ENCODE measurements around the gene RBMS3. TPM values are rescaled to one million over a fixed set of nuclear protein-coding genes. Genes with fewer than 3 reads are reported as not detected.

The RBMS3 gene
- total RNA-seq, 2 donors from 2014 or later = 31.7 to 45.1 TPM

GRCh38 chr3:29937185-29937584 lies 656.3 kb downstream of the RBMS3 start:
- H3K27me3 ChIP-seq (replicated peaks; ENCODE audit: insufficient read depth) = no peaks in the 10 kb centered on the region
- no peak for DNase-seq (ENCODE audit: low spot score)
- no peaks in the 10 kb centered on the region for H3K36me3 ChIP-seq
- no peak overlapping the region for H3K4me3 ChIP-seq
- TF ChIP-seq CTCF (IDR thresholded peaks at IDR 0.05) = no peak
- TF ChIP-seq POLR2A (IDR thresholded peaks at IDR 0.05) = no peak
- TF ChIP-seq POLR2AphosphoS5 (IDR thresholded peaks at IDR 0.05) = no peak
- intact Hi-C loops (cut with DNase I) = no loop called here
- no peak overlapping the region for H3K27ac ChIP-seq
- H3K9me3 ChIP-seq = no peaks in the 10 kb centered on the region
- no peaks in the 10 kb centered on the region for H3K4me1 ChIP-seq (replicated peaks)

- intact Hi-C loops (cut with DNase I) = no loop called here
- Histone ChIP-seq H3K27me3 (replicated peaks; ENCODE audit: insufficient read depth) (no peaks in the 10 kb centered on the region), H3K4me3 (no peak overlapping the region), H3K9me3 (no peaks in the 10 kb centered on the region), H3K4me1 (replicated peaks) (no peaks in the 10 kb centered on the region), H3K36me3 (no peaks in the 10 kb centered on the region), H3K27ac (no peak overlapping the region)
- TF ChIP-seq POLR2A (IDR thresholded peaks at IDR 0.05) (no peak), POLR2AphosphoS5 (IDR thresholded peaks at IDR 0.05) (no peak), CTCF (IDR thresholded peaks at IDR 0.05) (no peak)
- no peak for DNase-seq (ENCODE audit: low spot score)
- WGBS = 31% methylated on average over 1 of the region's 1 CpG
Measured at GRCh38 chr3:29940759-29941323, 660.0 kb downstream of the RBMS3 start.

GRCh38 chr3:29942297-29942696 lies 661.4 kb downstream of the RBMS3 start:
- no peaks in the 10 kb centered on the region for H3K36me3 ChIP-seq
- WGBS = 83% methylated on average over 1 of the region's 1 CpG

GRCh38 chr3:29949131-29949530 lies 668.3 kb downstream of the RBMS3 start:
- H3K4me3 ChIP-seq = no peak overlapping the region
- intact Hi-C loops (cut with DNase I) = no loop called here
- H3K36me3 ChIP-seq = no peaks in the 10 kb centered on the region
- H3K27ac ChIP-seq = no peak overlapping the region
- H3K9me3 ChIP-seq = no peaks in the 10 kb centered on the region
- no peak for TF ChIP-seq POLR2A (IDR thresholded peaks at IDR 0.05)
- no peak for TF ChIP-seq POLR2AphosphoS5 (IDR thresholded peaks at IDR 0.05)
- no peak for TF ChIP-seq CTCF (IDR thresholded peaks at IDR 0.05)
- no peaks in the 10 kb centered on the region for H3K27me3 ChIP-seq (replicated peaks; ENCODE audit: insufficient read depth)
- no peak for DNase-seq (ENCODE audit: low spot score)
- H3K4me1 ChIP-seq (replicated peaks) = no peaks in the 10 kb centered on the region
- 43% methylated on average over 1 of the region's 1 CpG for WGBS

More at GRCh38 chr3:29942297-29942696, 661.4 kb downstream of the RBMS3 start:
- TF ChIP-seq POLR2A (IDR thresholded peaks at IDR 0.05) = no peak
- TF ChIP-seq POLR2AphosphoS5 (IDR thresholded peaks at IDR 0.05) = no peak
- TF ChIP-seq CTCF (IDR thresholded peaks at IDR 0.05) = no peak
- H3K4me3 ChIP-seq = no peak overlapping the region
- DNase-seq (ENCODE audit: low spot score) = no peak
- no peaks in the 10 kb centered on the region for H3K4me1 ChIP-seq (replicated peaks)
- H3K27me3 ChIP-seq (replicated peaks; ENCODE audit: insufficient read depth) = no peaks in the 10 kb centered on the region
- no peaks in the 10 kb centered on the region for H3K9me3 ChIP-seq
- H3K27ac ChIP-seq = no peak overlapping the region
- intact Hi-C loops (cut with DNase I) = no loop called here

DNA sequence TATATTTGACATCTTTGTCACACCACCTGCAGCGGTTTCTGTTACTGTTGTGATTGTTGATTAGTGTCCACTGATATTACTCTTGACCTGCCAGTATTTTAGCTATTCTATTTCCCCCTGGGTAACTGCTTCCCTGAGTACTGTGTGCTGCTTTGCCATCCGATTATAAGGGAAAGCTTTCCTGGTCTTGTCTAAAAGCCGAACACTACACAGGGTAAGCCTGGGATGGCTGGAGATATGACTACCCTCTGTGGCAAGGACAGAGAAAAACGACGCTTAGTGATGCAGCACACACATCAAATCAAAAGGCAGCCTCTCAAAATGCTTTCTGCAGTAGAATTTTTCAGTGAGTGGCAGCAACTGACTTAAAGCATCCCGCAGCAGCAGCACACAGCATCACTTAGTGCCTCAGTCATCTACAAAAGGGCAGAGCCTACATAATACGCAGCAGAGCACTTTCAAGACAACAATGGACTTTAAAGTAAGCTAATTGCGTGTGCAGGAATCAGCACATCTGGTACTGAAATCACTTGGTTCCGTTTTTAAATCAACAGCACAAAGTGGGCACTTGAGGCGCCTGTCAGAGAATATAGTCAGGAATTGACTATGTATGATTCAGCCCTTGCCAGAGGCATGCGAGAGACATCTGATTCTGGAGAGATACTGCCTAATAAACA lies 669.2 kb downstream of the RBMS3 start:
- Histone ChIP-seq H3K9me3 (no peaks in the 10 kb centered on the region), H3K4me1 (replicated peaks) (no peaks in the 10 kb centered on the region), H3K36me3 (no peaks in the 10 kb centered on the region), H3K27me3 (replicated peaks; ENCODE audit: insufficient read depth) (no peaks in the 10 kb centered on the region), H3K4me3 (no peak overlapping the region), H3K27ac (no peak overlapping the region)
- WGBS = 92% methylated on average over 11 of the region's 11 CpGs
- intact Hi-C loops (cut with DNase I) = no loop called here
- TF ChIP-seq POLR2A (IDR thresholded peaks at IDR 0.05) = no peak
- TF ChIP-seq POLR2AphosphoS5 (IDR thresholded peaks at IDR 0.05) = no peak
- no peak for DNase-seq (ENCODE audit: low spot score)
